Ascending aorta (tissue), 2 donors: Measurements from ENCODE around the gene MRGPRD. TPM values are rescaled to one million over a fixed set of nuclear protein-coding genes. Genes with fewer than 3 reads are reported as not detected.

ENCODE experiments used
- DNase-seq, 2 donors: peaks; one replicate each; pipeline ENCODE4 v3.0.0-alpha.2; 2019; ENCODE audit warnings: low spot score in 2 of 2
- H3K27ac ChIP-seq, 2 donors: fragments of 200-600 bp; sonication (generic); one replicate each; pipeline ENCODE4 v1.5.1; 2016 to 2017; ENCODE audit warnings: mild to moderate bottlenecking in 1 of 2
- H3K27me3 ChIP-seq: fragments of 200-600 bp; sonication (generic); one replicate; pipeline ENCODE4 v1.5.1; 2017
- H3K36me3 ChIP-seq, 2 donors: fragments of 200-600 bp; sonication (generic); one replicate each; pipeline ENCODE4 v1.5.1; 2016
- H3K4me1 ChIP-seq, 2 donors: fragments of 200-600 bp; sonication (generic); one replicate each; pipeline ENCODE4 v1.5.1; 2016 to 2017; ENCODE audit warnings: mild to moderate bottlenecking in 1 of 2
- H3K4me3 ChIP-seq, 2 donors: fragments of 200-600 bp; sonication (generic); one replicate each; pipeline ENCODE4 v1.5.1; 2016 to 2017; ENCODE audit warnings: mild to moderate bottlenecking in 1 of 2
- H3K9me3 ChIP-seq, 2 donors: fragments of 200-600 bp; sonication (generic); one replicate each; pipeline ENCODE4 v1.5.1; 2016
- CTCF ChIP-seq, 3 experiments: fragments of 200-600 bp in 2 of 3; fragments of 450-650 bp in 1 of 3; sonication (generic) in 2 of 3; IDR thresholded peaks; one replicate each; pipeline ENCODE4 v1.5.1; 2016 to 2019; ENCODE audit warnings: antibody characterized with exemption in 3 of 3, mild to moderate bottlenecking in 1 of 3, moderate library complexity in 1 of 3
- intact Hi-C: fragments of 100-400 bp; cut with DNase I; formaldehyde crosslinking; loops from one replicate; pipeline ENCODE4 v1.15.1; 2023
- total RNA-seq: library from RNA; depleted of rRNA; stranded (reverse); fragments of >200 nt; gene quantifications from one replicate; pipeline ENCODE4 v1.1.0, GENCODE V29; 2016

MRGPRD gene
- total RNA-seq, 1 donor from 2014 or later: not detected

- Histone ChIP-seq H3K36me3 (peaks cover 52 to 55% of the 10 kb centered on the region in 2 donors), H3K4me1 (peaks cover 37 to 70% of the 10 kb centered on the region in 2 donors), H3K27me3 (no peaks in the 10 kb centered on the region), H3K27ac (peak overlapping the region; percentile 82 to 95), H3K9me3 (no peaks in the 10 kb centered on the region), H3K4me3 (no peak overlapping the region)
- TF ChIP-seq CTCF (IDR thresholded peaks at IDR 0.05): no peak
- intact Hi-C loops: loop anchor here (10.0 kb wide), 1 partner anchor 290 kb away; the partner anchor contains the start of gene MYEOV
- peak in 1 of 2 donors; percentile 62 for DNase-seq
Measured at GRCh38 chr11:69005183-69005630, 24.4 kb upstream of the MRGPRD start.

GRCh38 chr11:69004411-69005182 is 23.8 kb upstream of the MRGPRD start:
- Histone ChIP-seq H3K27me3 (no peaks in the 10 kb centered on the region), H3K9me3 (no peaks in the 10 kb centered on the region), H3K27ac (peak overlapping the region; percentile 82 to 95), H3K4me3 (no peak overlapping the region), H3K36me3 (peaks cover 52 to 55% of the 10 kb centered on the region in 2 donors), H3K4me1 (peaks cover 33 to 70% of the 10 kb centered on the region in 2 donors)
- no peak for TF ChIP-seq CTCF (IDR thresholded peaks at IDR 0.05)
- peak in 1 of 2 donors; percentile 52 for DNase-seq
- intact Hi-C loops: loop anchor here (5.0 to 10.0 kb wide), 2 partner anchors 83 to 290 kb away; partner anchors contain the start of gene MYEOV

- no peak for TF ChIP-seq CTCF (IDR thresholded peaks at IDR 0.05)
- intact Hi-C loops: loop anchor here (5.0 to 10.0 kb wide), 2 partner anchors 83 to 291 kb away; partner anchors contain the start of gene MYEOV
- DNase-seq: no peak
- H3K9me3 ChIP-seq: no peaks in the 10 kb centered on the region
- peaks cover 35 to 69% of the 10 kb centered on the region in 2 donors for H3K4me1 ChIP-seq
- H3K27me3 ChIP-seq: no peaks in the 10 kb centered on the region
- H3K36me3 ChIP-seq: peaks cover 52 to 55% of the 10 kb centered on the region in 2 donors
- peak overlapping the region; percentile 82 to 95 for H3K27ac ChIP-seq
- no peak overlapping the region for H3K4me3 ChIP-seq
Measured at GRCh38 chr11:69003866-69004367, 23.1 kb upstream of the MRGPRD start.

- Histone ChIP-seq H3K36me3 (peaks cover 51 to 55% of the 10 kb centered on the region in 2 donors), H3K27ac (peak overlapping the region; percentile 82 to 95), H3K27me3 (no peaks in the 10 kb centered on the region), H3K9me3 (no peaks in the 10 kb centered on the region), H3K4me3 (no peak overlapping the region), H3K4me1 (peaks cover 36 to 71% of the 10 kb centered on the region in 2 donors)
- intact Hi-C loops: loop anchor here (5.0 to 10.0 kb wide), 2 partner anchors 84 to 291 kb away; partner anchors contain the start of gene MYEOV
- peak in 1 of 2 donors; percentile 61 for DNase-seq
- TF ChIP-seq CTCF (IDR thresholded peaks at IDR 0.05): no peak
Measured at GRCh38 chr11:69003301-69003865, 22.6 kb upstream of the MRGPRD start.

- Histone ChIP-seq H3K4me1 (peaks cover 31 to 67% of the 10 kb centered on the region in 2 donors), H3K36me3 (peaks cover 44 to 50% of the 10 kb centered on the region in 2 donors), H3K27me3 (no peaks in the 10 kb centered on the region), H3K4me3 (no peak overlapping the region), H3K9me3 (no peaks in the 10 kb centered on the region), H3K27ac (peak overlapping the region; percentile 82 to 95)
- TF ChIP-seq CTCF (IDR thresholded peaks at IDR 0.05): no peak
- DNase-seq: peak in 1 of 2 donors; percentile 59
- intact Hi-C loops: loop anchor here (5.0 to 10.0 kb wide), 2 partner anchors 85 to 292 kb away; partner anchors contain the start of gene MYEOV
Measured at GRCh38 chr11:69002570-69003231, 21.9 kb upstream of the MRGPRD start.
